ENCODE measurements around the gene NOTO. TPM values are rescaled to one million over a fixed set of nuclear protein-coding genes. Genes with fewer than 3 reads are reported as not detected.

Gene NOTO
- total RNA-seq, 2 donors from 2014 or later: not detected

DNA sequence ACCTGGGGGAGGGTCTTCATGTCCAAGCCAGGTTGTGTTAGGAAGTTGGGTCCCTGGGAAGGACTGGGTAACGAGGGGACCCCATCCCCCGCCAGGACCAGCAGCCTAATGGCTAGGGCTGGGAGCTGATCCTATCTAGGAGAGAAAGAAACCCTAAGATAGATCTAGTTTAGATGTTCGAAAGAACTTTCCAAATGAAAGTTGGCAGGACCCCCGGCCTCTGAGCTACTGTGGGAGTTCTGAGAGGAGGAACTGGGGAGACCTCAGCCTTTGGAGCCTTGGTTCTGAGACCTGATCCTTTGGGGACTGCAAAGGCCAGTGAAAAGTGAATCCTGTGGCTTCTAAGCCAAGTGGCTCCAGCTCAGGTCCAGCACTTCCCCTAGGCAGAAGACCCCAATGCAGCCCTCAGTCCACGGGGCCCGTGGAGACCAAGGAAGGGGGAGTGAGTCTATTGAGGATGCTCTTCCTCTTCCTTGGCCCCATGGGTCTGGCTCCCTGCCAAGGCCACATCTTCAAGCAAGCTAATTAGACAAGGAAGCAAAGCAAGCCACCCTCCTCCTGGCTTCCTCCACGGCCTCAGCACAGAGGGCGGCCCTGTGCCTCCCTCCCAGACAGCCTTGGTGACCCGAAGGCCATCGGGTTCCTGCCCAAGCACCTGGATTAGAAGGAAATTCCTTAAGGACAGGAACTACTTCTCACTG is 55.2 kb downstream of the NOTO start:
- Histone ChIP-seq H3K36me3 (peaks cover 17% of the 10 kb centered on the region), H3K27me3 (replicated peaks; ENCODE audit: insufficient read depth) (no peaks in the 10 kb centered on the region), H3K9me3 (no peaks in the 10 kb centered on the region), H3K27ac (no peak overlapping the region), H3K4me3 (no peak overlapping the region), H3K4me1 (ENCODE audit: control insufficient read depth in 1 of 2, low read depth in 2 of 2) (no peaks in the 10 kb centered on the region)
- TF ChIP-seq, protein P1, sequence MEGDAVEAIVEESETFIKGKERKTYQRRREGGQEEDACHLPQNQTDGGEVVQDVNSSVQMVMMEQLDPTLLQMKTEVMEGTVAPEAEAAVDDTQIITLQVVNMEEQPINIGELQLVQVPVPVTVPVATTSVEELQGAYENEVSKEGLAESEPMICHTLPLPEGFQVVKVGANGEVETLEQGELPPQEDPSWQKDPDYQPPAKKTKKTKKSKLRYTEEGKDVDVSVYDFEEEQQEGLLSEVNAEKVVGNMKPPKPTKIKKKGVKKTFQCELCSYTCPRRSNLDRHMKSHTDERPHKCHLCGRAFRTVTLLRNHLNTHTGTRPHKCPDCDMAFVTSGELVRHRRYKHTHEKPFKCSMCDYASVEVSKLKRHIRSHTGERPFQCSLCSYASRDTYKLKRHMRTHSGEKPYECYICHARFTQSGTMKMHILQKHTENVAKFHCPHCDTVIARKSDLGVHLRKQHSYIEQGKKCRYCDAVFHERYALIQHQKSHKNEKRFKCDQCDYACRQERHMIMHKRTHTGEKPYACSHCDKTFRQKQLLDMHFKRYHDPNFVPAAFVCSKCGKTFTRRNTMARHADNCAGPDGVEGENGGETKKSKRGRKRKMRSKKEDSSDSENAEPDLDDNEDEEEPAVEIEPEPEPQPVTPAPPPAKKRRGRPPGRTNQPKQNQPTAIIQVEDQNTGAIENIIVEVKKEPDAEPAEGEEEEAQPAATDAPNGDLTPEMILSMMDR (IDR thresholded peaks at IDR 0.05): no peak
- no peak for DNase-seq (ENCODE audit: low spot score)
- no peak for ATAC-seq (ENCODE audit: insufficient number of reproducible peaks, low FRiP score, low read depth)

DNA sequence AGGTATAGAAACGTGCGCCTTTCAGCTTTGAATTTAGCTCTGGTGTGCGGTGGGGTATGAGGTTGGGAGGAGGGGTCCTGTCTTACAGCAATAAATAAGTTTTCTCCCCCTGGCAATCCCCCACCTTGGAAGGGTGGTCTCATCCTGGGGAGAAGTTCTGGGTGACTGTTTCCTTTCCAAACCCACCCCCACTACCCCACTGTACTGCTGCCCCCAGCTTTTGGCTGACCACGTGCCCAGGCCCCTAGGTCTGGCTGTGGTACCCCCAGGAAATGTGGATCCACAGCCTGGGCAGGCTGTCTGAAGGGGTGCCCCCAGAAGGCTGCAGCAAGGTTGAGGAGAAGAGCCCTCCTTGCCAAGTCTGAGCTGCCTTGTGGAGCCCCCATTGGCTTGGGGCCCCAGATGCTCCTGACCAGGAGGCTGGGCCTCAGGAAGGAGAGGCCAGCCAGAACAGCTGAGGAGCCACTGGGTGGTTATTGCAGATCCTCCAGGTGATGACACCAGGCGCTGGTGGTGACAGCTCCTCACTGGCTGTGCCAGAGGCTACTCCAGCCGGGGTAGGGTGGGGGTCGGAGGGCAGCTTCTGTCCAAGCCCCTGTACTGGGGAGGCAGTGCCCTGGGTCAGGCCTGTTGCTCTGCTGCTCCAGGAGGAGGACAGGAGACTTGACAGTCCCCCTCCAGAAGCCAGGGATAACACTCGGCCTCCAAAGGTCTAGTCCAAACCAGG is 56.0 kb downstream of the NOTO start:
- Histone ChIP-seq H3K9me3 (no peaks in the 10 kb centered on the region), H3K4me3 (no peak overlapping the region), H3K27ac (no peak overlapping the region), H3K4me1 (ENCODE audit: control insufficient read depth in 1 of 2, low read depth in 2 of 2) (no peaks in the 10 kb centered on the region), H3K27me3 (replicated peaks; ENCODE audit: insufficient read depth) (no peaks in the 10 kb centered on the region), H3K36me3 (peaks cover 9% of the 10 kb centered on the region)
- ATAC-seq (ENCODE audit: insufficient number of reproducible peaks, low FRiP score, low read depth) (no peak), DNase-seq (ENCODE audit: low spot score) (no peak)
- TF ChIP-seq, protein P1 (IDR thresholded peaks at IDR 0.05): no peak

DNA sequence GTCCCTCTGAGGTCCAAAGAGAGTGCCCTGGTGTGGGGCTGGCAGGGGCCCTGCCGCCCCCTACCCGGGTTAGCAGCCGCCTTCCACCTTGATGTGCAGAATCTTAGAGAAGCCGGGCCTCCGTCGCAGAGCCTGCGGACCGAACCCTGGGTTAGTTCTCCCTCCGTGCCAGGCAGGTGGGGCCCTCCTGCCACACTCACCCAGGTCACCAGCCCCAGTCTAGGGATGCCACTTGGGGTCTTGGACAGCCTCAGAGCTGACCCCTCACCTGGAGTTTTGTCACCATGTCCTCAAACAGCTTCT is 56.5 kb downstream of the NOTO start:
- H3K4me3 ChIP-seq: no peak overlapping the region
- DNase-seq (ENCODE audit: low spot score) (no peak), ATAC-seq (ENCODE audit: insufficient number of reproducible peaks, low FRiP score, low read depth) (no peak)
- no peaks in the 10 kb centered on the region for H3K4me1 ChIP-seq (ENCODE audit: control insufficient read depth in 1 of 2, low read depth in 2 of 2)
- TF ChIP-seq, protein P1 (IDR thresholded peaks at IDR 0.05): no peak
- no peak overlapping the region for H3K27ac ChIP-seq
- H3K9me3 ChIP-seq: no peaks in the 10 kb centered on the region
- no peaks in the 10 kb centered on the region for H3K27me3 ChIP-seq (replicated peaks; ENCODE audit: insufficient read depth)
- H3K36me3 ChIP-seq: peaks cover 4% of the 10 kb centered on the region

DNA sequence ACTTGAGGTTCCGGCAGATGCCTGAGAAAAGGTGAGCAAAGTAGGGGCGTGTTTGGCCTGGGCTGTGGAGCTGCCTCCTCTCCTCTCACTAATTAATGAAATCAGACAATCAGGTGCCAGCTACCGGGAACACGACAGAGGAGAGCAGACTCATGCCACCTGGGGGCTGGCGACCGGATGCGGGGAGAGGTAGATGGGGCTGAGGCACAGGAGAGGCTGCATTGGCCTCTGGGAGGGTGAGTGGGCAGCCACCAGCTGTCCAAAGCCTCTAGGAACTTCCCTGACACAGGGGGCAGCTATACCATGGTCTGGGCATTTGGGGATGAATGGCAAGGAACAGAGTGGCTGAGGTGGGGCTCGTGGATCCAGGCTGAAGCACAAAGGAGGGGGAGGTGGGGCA is 56.9 kb downstream of the NOTO start:
- H3K4me1 ChIP-seq (ENCODE audit: control insufficient read depth in 1 of 2, low read depth in 2 of 2): no peaks in the 10 kb centered on the region
- ATAC-seq (ENCODE audit: insufficient number of reproducible peaks, low FRiP score, low read depth): no peak
- no peak overlapping the region for H3K4me3 ChIP-seq
- H3K9me3 ChIP-seq: no peaks in the 10 kb centered on the region
- no peak overlapping the region for H3K27ac ChIP-seq
- no peaks in the 10 kb centered on the region for H3K27me3 ChIP-seq (replicated peaks; ENCODE audit: insufficient read depth)
- H3K36me3 ChIP-seq: no peaks in the 10 kb centered on the region
- DNase-seq (ENCODE audit: low spot score): no peak
- TF ChIP-seq, protein P1 (IDR thresholded peaks at IDR 0.05): no peak

DNA sequence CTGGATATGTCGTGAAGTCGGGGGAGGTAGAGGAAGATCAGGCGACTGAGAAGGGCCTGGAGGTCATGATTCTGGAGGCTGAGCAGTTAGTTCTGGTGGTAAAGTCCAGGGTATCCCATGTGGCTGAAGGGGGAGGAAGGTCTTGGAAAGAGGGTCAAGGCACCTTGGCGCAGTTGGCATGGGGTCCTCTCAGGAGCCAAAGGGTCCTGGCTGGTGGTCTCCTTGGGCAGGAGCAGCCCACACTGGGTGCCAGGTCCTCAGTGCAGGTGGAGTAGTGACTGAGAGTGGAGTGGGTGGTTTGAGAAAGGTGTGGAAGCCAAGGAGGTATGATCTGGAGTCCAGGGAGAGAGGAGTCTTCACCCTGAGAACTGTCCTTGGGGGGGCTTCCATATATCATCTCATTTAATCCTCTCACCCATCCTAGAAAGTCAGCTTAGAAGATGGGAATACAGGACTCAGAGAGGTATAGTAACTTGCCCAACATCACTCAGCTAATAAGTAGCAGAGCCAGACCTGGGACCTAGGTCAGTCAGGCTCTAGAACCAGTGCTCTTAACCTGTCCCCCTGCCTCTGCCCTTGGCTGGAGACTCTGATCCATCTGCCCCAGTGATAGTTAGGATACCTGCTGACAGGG is 57.4 kb downstream of the NOTO start:
- DNase-seq (ENCODE audit: low spot score) (no peak), ATAC-seq (ENCODE audit: insufficient number of reproducible peaks, low FRiP score, low read depth) (no peak)
- H3K9me3 ChIP-seq: no peaks in the 10 kb centered on the region
- no peaks in the 10 kb centered on the region for H3K27me3 ChIP-seq (replicated peaks; ENCODE audit: insufficient read depth)
- TF ChIP-seq, protein P1 (IDR thresholded peaks at IDR 0.05): no peak
- H3K36me3 ChIP-seq: no peaks in the 10 kb centered on the region
- no peak overlapping the region for H3K27ac ChIP-seq
- no peaks in the 10 kb centered on the region for H3K4me1 ChIP-seq (ENCODE audit: control insufficient read depth in 1 of 2, low read depth in 2 of 2)
- no peak overlapping the region for H3K4me3 ChIP-seq
